HG02763 (cell line): ENCODE measurements around the gene ADIPOR1.

Experiments
- ATAC-seq: cut with Tn5 transposase; IDR thresholded peaks from one replicate; pipeline ENCODE4 v1.9.1; 2021; ENCODE audit warnings: mild to moderate bottlenecking, moderate library complexity; ENCODE audit not compliant: unreplicated experiment

ADIPOR1 gene

GRCh38 chr1:202972046-202972445, 13.9 kb upstream of the ADIPOR1 start:
- ATAC-seq: no peak

- peak; percentile 37 for ATAC-seq
Observed at GRCh38 chr1:202968895-202969295, 10.8 kb upstream of the ADIPOR1 start.

- no peak for ATAC-seq
Observed at GRCh38 chr1:202968351-202968750, 10.2 kb upstream of the ADIPOR1 start.

- ATAC-seq: peak; percentile 6
Observed at GRCh38 chr1:202967684-202968281, 9.7 kb upstream of the ADIPOR1 start.

- no peak for ATAC-seq
Observed at GRCh38 chr1:202966006-202966898, 8.1 kb upstream of the ADIPOR1 start.

- ATAC-seq: no peak
Observed at GRCh38 chr1:202965422-202965821, 7.3 kb upstream of the ADIPOR1 start.

- no peak for ATAC-seq
Observed at GRCh38 chr1:202964791-202965410, 6.8 kb upstream of the ADIPOR1 start.

- ATAC-seq: no peak
Observed at GRCh38 chr1:202961220-202961880, 3.2 kb upstream of the ADIPOR1 start.

- no peak for ATAC-seq
Observed at GRCh38 chr1:202959276-202959620, 1.1 kb upstream of the ADIPOR1 start.

- ATAC-seq: no peak
Observed at GRCh38 chr1:202958544-202959275, 598 bp upstream of the ADIPOR1 start.

GRCh38 chr1:202956969-202957368, 1.1 kb downstream of the ADIPOR1 start:
- no peak for ATAC-seq

GRCh38 chr1:202954057-202954745, 3.9 kb downstream of the ADIPOR1 start:
- ATAC-seq: no peak

GRCh38 chr1:202953392-202953791, 4.7 kb downstream of the ADIPOR1 start:
- no peak for ATAC-seq

GRCh38 chr1:202952818-202953217, 5.3 kb downstream of the ADIPOR1 start:
- no peak for ATAC-seq

GRCh38 chr1:202952099-202952498, 6.0 kb downstream of the ADIPOR1 start:
- ATAC-seq: no peak

- ATAC-seq: no peak
Observed at GRCh38 chr1:202951437-202951836, 6.7 kb downstream of the ADIPOR1 start.

- ATAC-seq: no peak
Observed at GRCh38 chr1:202945483-202945882, 12.6 kb downstream of the ADIPOR1 start.

GRCh38 chr1:202944438-202944921, 13.6 kb downstream of the ADIPOR1 start:
- no peak for ATAC-seq

GRCh38 chr1:202942426-202942825, 15.7 kb downstream of the ADIPOR1 start:
- no peak for ATAC-seq

GRCh38 chr1:202941372-202941771, 16.7 kb downstream of the ADIPOR1 start:
- no peak for ATAC-seq
